Measurements from ENCODE around the gene NCMAP. TPM values are rescaled to one million over a fixed set of nuclear protein-coding genes. Genes with fewer than 3 reads are reported as not detected.

Gene NCMAP, protein sequence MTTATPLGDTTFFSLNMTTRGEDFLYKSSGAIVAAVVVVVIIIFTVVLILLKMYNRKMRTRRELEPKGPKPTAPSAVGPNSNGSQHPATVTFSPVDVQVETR
- 1 to 10 TPM in 1 of 2 donors, under 1 TPM in 1; 0.72 to 2.7 TPM for total RNA-seq

DNA sequence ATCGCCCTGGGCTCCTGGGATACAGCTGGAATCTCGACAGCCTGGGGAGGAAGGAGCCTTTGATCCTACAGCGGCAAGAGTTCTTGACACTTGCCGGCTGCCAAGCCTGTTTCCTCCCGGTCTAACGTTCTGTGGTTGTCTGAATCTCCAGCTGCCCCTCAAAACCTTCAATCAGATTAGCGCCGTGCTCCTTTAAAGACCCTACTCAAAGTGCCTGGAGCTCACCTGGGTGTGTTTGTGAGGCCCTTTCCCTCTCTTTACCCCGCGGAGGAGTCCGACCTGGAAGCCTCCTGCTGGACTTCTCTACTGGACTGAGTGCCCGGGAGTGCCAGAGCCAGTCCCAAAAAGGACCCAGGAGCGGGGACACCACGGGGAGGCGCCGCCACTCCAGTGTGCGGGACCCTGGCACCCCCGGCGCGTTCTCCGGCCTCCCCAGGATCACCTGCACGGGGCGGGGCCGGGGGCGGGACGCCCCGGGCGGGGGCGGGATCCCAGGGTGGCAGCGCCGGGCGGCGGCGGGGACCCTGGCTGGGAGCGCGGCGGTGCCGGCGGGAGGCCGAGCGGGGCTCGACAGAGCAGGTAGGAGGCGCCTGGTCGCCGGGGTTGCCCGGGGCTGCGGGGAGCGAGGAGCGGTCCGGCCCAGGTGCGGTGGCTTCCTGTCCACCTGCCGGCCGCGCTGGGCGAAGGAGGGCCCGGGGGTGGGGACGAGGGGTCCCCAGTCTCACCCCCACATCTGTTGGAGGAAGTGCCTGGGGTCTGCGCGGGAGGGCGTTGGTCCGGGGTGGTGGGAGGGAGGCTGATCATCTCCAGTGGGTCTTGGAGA is at the start of gene NCMAP:
Gene NCMAP, plus strand, starts transcription at position 497 of the 823 bp plus-strand sequence. CDS start 39,344 bp downstream, outside the sequence.
- Histone ChIP-seq H3K9me3 (no peaks in the 10 kb centered on the region), H3K27me3 (no peaks in the 10 kb centered on the region), H3K9ac (ENCODE audit: low read depth in 2 of 2, low read length in 2 of 2) (peak within 1 kb of the TSS; percentile 51 to 82), H3K36me3 (no peaks in the 10 kb centered on the region), H3K4me1 (no peaks in the 10 kb centered on the region), H3K27ac (no peak within 1 kb of the TSS), H3K4me3 (peak within 1 kb of the TSS; percentile 33)
- TF ChIP-seq, protein P1, sequence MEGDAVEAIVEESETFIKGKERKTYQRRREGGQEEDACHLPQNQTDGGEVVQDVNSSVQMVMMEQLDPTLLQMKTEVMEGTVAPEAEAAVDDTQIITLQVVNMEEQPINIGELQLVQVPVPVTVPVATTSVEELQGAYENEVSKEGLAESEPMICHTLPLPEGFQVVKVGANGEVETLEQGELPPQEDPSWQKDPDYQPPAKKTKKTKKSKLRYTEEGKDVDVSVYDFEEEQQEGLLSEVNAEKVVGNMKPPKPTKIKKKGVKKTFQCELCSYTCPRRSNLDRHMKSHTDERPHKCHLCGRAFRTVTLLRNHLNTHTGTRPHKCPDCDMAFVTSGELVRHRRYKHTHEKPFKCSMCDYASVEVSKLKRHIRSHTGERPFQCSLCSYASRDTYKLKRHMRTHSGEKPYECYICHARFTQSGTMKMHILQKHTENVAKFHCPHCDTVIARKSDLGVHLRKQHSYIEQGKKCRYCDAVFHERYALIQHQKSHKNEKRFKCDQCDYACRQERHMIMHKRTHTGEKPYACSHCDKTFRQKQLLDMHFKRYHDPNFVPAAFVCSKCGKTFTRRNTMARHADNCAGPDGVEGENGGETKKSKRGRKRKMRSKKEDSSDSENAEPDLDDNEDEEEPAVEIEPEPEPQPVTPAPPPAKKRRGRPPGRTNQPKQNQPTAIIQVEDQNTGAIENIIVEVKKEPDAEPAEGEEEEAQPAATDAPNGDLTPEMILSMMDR (IDR thresholded peaks at IDR 0.05): no peak
- intact Hi-C loops (cut with DNase I): no loop called here
- DNase-seq: peak; percentile 79

DNA sequence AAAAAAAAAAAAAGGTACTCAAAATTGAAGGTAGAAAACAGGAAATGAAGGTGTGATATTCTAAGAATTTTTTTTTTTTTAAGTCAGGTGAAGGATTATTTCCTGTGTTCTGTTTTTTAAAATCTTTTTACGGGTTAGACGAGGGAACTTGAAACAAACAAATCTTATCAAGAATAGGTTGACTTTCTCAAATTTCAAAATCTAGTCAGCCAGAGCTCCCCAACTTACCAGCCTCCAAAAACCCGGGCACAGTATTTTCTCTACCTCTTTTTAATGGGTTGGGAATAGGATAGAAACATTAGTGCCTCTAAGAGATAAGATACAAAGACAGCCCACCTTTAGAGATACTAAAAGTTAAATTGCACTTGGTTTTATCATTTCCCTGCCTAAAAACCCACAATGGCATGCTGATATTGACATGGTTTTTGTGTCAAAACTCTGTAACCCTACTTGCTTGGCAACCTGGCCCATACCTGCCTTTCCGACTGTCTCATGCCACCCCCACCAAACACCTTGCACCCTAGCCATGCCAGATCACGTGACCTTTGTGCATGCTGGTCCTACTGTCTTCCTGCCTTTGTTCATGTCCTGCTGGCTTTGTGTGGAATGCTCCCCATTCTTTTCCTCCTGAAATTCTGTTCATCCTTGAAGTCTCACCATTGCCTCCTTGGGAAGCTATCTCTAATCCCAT is 49.1 kb upstream of the NCMAP start:
- no peak for DNase-seq
- peaks cover 1% of the 10 kb centered on the region for H3K4me1 ChIP-seq
- H3K27ac ChIP-seq: peak overlapping the region; percentile 31
- H3K9me3 ChIP-seq: no peaks in the 10 kb centered on the region
- H3K9ac ChIP-seq (ENCODE audit: low read depth in 2 of 2, low read length in 2 of 2): no peak overlapping the region
- H3K27me3 ChIP-seq: no peaks in the 10 kb centered on the region
- TF ChIP-seq, protein P1 (IDR thresholded peaks at IDR 0.05): no peak
- no peaks in the 10 kb centered on the region for H3K36me3 ChIP-seq
- intact Hi-C loops (cut with DNase I): no loop called here
- H3K4me3 ChIP-seq: no peak overlapping the region

DNA sequence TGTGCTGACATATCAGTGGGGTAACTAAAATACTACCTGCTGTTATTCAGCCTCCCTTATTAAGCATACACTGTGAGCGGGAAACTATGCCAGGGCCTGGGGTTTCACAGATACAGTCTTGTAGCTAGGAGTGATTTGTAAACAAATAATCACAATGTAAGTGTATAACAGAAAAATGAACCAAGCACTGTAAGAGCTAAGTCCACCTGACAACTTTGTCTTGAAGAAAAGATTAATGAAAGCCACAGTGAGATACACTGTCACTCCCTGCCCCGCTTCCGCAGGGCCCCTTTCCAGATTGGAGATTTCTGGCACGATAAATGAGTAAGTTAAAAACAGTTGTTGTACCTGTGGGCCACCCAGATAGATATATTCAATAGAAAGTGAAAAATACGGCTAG is 48.5 kb upstream of the NCMAP start:
- intact Hi-C loops (cut with DNase I): no loop called here
- Histone ChIP-seq H3K4me3 (no peak overlapping the region), H3K27ac (no peak overlapping the region), H3K4me1 (no peaks in the 10 kb centered on the region), H3K9ac (ENCODE audit: low read depth in 2 of 2, low read length in 2 of 2) (no peak overlapping the region), H3K9me3 (no peaks in the 10 kb centered on the region), H3K36me3 (no peaks in the 10 kb centered on the region), H3K27me3 (no peaks in the 10 kb centered on the region)
- TF ChIP-seq, protein P1 (IDR thresholded peaks at IDR 0.05): no peak
- DNase-seq: no peak

DNA sequence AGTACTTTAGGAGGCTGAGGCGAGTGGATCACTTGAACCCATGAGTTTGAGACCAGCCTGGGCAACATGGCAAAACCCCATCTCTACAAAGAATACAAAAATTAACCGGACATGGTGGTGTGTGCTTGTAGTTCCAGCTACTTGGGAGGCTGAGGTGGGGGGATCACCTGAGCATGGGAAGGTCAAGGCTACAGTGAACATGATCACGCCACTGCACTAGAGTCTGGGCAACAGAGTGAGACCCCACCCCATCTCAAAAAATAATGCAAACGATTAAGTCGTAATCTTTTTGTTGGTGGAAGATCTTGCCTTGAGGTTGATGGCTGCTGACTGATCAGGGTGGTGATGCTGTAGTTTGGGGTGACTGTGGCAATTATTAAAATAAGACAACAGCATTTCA is 47.0 kb upstream of the NCMAP start:
- intact Hi-C loops (cut with DNase I): no loop called here
- Histone ChIP-seq H3K4me1 (no peaks in the 10 kb centered on the region), H3K9me3 (no peaks in the 10 kb centered on the region), H3K4me3 (no peak overlapping the region), H3K9ac (ENCODE audit: low read depth in 2 of 2, low read length in 2 of 2) (no peak overlapping the region), H3K36me3 (no peaks in the 10 kb centered on the region), H3K27me3 (no peaks in the 10 kb centered on the region), H3K27ac (no peak overlapping the region)
- DNase-seq: no peak
- TF ChIP-seq, protein P1 (IDR thresholded peaks at IDR 0.05): no peak

DNA sequence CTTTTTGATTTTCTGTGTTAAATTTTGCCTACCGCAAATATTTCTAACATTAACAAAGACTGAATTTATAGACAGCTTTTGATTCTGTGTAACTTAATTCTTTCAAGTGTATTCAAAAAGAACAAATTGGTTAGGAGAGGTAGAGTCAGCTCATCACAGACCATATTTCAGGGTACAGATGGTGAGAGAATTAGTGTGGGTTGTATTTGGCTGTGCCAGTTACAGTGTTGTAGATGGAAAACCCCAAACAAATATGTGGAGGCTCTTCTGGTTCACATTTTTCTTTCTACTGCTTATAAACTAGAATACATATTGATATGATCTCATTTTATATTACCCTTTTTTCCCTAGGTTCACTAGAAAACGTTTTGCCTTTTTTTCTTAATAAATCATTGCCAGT is 42.2 kb upstream of the NCMAP start:
- H3K4me3 ChIP-seq: no peak overlapping the region
- TF ChIP-seq, protein P1 (IDR thresholded peaks at IDR 0.05): no peak
- no peak for DNase-seq
- H3K4me1 ChIP-seq: no peaks in the 10 kb centered on the region
- no peak overlapping the region for H3K27ac ChIP-seq
- H3K36me3 ChIP-seq: no peaks in the 10 kb centered on the region
- H3K9me3 ChIP-seq: no peaks in the 10 kb centered on the region
- intact Hi-C loops (cut with DNase I): no loop called here
- no peaks in the 10 kb centered on the region for H3K27me3 ChIP-seq
- no peak overlapping the region for H3K9ac ChIP-seq (ENCODE audit: low read depth in 2 of 2, low read length in 2 of 2)
